ENCODE data around the gene DDIAS.
"Not testable (repeated sequence)": the region's sequence is repeated elsewhere in the genome, so short reads cannot be mapped to it uniquely, and the experiment has no call there.

The DDIAS gene

DNA sequence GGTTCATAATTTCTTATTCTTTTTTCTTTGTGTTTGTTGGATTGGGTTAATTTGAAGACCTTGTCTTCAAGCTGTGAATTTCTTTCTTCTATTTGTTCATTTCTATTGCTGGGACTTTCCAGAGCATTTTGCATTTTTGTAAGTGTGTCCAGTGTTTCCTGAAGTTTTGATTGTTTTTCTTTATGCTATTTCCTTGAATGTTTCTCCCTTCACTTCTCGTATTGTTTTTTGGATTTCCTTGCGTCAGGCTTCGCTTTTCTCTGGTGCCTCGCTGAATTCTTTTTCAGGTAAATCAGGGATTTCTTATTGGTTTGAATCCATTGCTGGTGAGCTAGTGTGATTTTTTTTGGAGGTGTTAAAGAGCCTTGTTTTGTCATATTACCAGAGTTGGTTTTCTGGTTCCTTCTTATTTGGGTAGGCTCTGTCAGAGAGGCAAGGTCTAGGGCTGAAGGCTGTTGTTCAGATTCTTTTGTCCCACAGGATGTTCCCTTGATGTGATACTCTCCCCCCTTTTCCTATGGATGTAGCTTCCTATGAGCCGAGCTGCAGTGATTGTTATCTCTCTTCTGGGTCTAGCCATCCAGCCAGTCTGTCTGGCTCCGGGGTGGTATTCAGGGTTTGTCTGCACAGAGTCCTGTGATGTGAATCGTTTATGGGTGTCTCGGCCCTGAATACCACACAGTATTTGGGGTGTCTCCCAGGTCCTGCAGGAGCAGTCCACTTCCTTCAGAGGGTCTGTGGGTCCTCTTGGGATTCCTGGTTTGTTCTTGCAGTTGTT is 21.0 kb downstream of the DDIAS start:
- DNase-seq (ENCODE audit: low spot score), result not testable (repeated sequence)

- DNase-seq (ENCODE audit: low spot score), result no peak
Observed at GRCh38 chr11:82924522-82925224, 23.1 kb downstream of the DDIAS start.

DNA sequence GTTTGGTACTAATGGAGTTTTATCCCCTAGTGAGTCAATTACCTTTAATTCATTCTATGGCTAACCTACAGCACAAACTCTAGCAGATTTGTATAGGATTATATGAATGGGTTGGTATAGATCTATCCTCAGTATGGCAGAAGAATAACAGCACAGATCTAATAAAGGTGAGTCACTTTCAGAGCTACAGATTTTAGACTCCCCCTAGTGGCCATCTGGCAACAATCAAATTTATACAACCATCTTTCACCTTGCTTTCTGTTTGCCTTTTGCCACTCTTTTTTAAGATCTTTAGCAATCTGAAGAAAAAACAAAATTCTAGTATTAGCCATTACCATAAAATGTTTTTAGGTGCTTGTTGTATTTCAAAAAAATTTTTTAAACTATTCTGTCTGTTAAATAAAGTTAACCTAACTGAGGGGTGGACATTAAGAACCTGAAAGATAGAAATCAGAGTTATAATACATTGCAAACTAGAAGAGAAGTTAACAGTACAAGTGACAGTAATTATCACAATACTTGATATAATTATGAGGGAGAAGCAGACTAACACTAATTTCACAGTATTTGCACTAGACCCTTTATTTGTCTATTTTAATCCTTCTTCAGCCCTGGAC is 25.8 kb downstream of the DDIAS start:
- peak; percentile 77 for DNase-seq (ENCODE audit: low spot score)

DNA sequence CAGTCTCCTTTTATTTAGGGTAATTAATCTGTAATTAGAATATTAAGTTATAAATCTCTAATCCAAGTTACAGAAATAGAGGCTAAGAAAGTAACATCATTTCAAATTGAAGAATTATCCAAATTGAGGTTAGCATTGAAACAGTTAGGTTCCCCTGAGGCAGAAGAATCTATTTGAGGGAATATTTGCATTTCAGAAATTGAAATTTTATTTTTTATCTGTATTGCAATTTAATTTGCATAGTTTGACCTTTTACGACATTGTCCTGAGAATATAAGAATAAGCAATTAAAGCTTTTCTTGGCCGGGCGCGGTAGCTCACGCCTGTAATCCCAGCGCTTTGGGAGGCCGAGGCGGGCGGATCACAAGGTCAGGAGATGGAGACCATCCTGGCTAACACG is 27.6 kb downstream of the DDIAS start:
- DNase-seq (ENCODE audit: low spot score), result no peak

DNA sequence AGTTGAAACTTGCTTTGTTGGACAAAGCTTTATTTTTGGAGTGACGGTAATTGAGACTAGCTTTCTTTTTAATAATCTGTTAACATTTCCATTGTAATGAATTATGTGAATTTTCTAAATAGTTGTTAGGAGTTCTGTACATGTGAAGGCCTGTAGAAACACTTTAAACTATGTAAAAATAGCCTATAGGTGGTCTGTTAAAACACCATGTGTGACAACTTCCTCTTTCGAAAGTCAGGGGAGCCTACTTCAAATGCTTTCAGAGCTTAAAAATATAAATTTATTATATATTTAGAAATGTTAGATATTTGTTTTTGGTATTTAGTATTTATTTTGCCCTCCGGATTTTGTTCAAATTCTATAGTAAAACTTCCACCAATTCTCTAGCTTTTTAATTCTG is 28.7 kb downstream of the DDIAS start:
- DNase-seq (ENCODE audit: low spot score), result no peak

DNA sequence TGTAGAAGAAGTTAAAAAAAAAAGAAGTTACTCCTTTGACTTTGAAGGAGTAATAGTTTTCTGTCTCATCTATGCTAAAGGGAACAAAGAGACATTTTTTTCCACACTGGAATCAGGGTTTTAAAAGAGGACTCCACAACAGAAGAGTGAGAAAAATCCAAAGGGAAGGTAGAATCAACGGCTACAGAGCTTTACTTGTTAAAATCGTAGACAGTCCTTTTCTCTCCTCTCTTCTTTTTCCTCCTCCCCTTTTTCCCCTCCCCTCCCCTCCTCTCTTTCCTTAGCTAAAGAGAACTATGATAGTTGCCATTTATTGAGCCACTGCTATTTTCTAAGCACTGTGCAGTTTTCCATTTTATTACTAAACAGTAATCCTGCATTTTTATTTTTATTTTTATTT is 29.2 kb downstream of the DDIAS start:
- no peak for DNase-seq (ENCODE audit: low spot score)

DNA sequence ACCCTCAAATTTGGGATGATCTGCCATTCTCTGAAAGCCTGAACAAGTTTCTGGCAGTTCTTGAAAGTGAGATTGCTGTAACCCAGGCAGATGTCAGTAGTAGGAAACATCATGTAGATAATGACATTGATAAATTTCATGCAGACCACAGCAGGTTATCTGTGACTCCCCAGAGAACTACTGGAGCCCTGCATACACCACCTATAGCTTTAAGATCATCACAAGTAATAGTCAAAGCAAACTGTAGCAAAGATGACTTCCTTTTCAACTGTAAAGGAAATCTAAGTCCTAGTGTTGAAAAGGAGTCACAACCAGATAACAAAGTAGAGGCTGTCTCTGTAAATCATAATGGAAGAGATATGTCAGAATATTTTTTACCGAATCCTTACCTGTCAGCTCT is 31.0 kb downstream of the DDIAS start:
- no peak for DNase-seq (ENCODE audit: low spot score)

DNA sequence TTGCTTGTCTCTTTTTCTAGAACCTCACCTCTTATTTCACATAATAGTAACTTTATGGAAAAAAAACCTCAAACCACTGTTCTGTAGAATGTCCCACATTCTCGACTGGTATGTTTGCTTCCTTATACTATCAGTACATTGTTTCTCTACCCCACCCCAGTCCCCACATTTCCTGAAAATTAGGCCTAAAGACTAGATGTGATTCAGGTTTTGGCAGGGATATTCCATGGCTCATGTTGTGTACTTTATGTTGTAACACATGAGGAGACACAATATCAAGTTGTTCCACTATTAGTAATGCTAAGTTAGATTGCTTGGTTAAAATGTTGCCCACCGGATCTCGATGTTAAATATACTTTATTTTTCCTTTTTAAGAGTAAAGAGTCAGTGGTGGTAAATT is 34.7 kb downstream of the DDIAS start:
- DNase-seq (ENCODE audit: low spot score), result no peak

DNA sequence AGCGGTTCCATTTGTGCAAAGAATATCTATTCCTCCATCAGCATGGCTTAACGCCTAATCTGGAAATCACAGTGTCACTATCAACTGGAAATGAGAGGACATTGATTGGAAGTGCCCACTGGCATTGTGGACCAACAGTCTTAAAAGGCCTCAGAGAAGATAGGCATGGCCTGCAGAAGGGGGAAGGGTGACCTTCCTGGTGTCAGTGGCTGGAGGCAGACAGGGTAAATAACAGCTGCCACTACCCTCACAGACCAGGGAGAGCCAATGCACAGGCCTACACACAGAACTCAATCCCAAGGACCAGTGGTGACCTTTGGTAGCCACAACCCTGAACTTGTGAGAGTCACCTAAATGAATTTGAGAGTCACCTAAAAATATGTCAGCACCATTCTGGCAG is 36.0 kb downstream of the DDIAS start:
- DNase-seq (ENCODE audit: low spot score), result no peak

- DNase-seq (ENCODE audit: low spot score), result no peak
Observed at GRCh38 chr11:82939456-82939855, 37.9 kb downstream of the DDIAS start.

- no peak for DNase-seq (ENCODE audit: low spot score)
Observed at GRCh38 chr11:82942376-82942775, 40.8 kb downstream of the DDIAS start.

DNA sequence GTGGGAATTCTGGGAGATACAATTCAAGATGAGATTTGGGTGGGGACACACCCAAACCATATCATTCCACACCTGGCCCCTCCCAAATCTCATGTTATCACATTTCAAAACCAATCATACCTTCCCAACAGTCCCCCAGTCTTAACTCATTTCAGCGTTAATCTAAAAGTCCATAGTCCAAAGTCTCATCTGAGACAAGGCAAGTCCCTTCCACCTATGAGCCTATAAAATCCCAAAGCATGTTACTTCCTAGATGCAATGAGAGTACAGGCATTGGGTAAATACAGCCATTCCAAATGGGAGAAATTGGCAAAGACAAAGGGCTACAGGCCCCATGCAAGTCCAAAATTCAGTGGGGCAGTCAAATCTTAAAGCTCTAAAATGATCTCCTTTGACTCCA is 41.9 kb downstream of the DDIAS start:
- DNase-seq (ENCODE audit: low spot score), result not testable (repeated sequence)

GRCh38 chr11:82944198-82944597 is 42.7 kb downstream of the DDIAS start:
- DNase-seq (ENCODE audit: low spot score), result no peak

DNA sequence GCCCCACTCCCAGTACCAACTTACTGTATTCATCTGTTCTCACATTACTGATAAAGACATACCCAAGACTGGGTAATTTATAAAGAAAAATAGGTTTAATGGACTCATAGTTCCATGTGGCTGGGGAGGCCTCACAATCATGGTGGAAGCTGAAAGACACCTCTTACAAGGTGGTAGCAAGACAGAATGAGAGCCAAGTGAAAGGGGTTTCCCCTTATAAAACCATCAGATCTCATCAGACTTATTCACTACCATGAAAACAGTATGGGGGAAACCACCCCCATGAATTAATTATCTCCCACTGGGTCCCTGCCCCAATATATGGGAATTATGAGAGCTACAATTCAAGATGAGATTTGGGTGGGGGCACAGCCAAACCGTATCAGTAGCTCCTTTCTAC is 43.5 kb downstream of the DDIAS start:
- DNase-seq (ENCODE audit: low spot score), result not testable (repeated sequence)

DNA sequence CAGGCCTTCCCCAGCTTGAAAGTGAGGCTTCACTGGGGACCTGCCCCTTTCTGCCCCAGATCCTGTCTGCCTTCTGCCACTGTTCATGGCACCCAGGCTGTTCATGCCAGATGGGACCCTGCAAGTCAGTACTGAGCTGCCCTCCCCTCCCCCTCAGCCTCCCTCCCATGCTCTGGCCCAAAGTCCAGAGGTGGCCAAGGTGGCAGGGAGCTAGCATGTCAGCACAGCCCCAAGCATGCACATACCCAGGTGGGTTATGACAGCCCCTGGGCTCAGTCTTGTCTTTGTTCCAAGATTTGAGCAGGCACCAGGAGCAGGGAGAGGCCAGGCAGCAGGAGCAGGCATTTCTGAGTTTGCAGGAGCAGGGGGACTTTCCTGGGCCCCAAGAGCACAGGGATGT is 44.1 kb downstream of the DDIAS start:
- DNase-seq (ENCODE audit: low spot score), result no peak

DNA sequence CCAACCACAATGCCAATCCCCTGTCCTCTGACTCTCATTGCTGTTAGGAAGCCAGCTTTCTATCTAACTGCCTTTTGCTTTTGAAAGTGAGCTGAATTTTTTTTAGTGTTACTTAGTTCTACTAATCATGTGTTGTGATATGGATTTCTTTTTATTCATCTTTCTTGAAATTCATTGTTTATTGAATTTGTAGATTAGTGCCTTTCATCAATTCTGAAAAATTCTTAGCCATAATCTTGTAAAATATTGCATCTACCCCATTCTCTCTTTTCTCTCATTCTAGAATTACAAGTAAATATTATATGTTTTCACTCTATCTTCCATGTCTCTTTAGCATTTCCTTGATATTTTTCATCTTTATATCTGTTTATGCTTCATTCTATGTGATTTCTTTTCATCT is 47.8 kb downstream of the DDIAS start:
- no peak for DNase-seq (ENCODE audit: low spot score)

- DNase-seq (ENCODE audit: low spot score), result not testable (repeated sequence)
Observed at GRCh38 chr11:82950502-82950901, 49.0 kb downstream of the DDIAS start.

- not testable (repeated sequence) for DNase-seq (ENCODE audit: low spot score)
Observed at GRCh38 chr11:82955736-82956453, 54.4 kb downstream of the DDIAS start.

- no peak for DNase-seq (ENCODE audit: low spot score)
Observed at GRCh38 chr11:82959987-82960778, 58.6 kb downstream of the DDIAS start.

- no peak for DNase-seq (ENCODE audit: low spot score)
Observed at GRCh38 chr11:82960779-82961143, 59.2 kb downstream of the DDIAS start.

DNA sequence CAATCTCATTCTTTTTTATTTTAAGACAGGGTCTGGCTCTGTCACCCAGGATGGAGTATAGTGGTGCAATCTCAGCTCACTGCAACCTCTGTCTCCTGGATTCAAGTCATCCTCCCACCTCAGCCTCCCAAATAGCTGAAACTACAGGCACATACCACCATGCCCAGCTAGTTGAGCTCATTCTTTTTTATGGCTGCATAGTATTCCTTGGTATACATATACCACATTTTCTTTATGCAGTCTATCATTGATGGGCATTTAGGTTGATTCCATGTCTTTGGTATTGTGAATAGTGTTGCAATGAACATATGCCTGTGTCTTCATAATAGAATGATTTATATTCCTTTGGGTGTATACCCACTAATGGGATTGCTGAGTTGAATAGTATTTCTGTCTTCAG is 60.5 kb downstream of the DDIAS start:
- DNase-seq (ENCODE audit: low spot score), result not testable (repeated sequence)

DNA sequence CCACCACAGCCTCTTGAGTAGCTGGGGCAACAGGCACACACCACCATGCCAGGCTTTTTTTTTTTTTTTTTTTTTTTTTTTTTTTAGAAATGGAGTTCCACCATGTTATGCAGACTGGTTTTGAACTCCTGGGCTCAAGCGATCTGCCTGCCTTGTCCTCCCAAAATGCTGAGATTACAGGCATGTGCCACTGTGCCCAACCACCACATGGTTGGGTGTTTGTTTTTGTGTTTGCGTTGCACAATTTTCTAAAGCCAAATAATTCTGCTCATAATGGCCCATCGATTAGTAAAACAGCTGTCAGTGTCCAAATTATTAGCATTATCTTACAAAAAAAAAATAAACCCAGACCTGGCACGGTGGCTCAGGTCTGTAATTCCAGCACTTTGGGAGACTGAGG is 65.8 kb downstream of the DDIAS start:
- no peak for DNase-seq (ENCODE audit: low spot score)
